Superior temporal gyrus (tissue), 1 donor: ENCODE data around the gene MTERF4.
"Not testable (repeated sequence)": the region's sequence is repeated elsewhere in the genome, so short reads cannot be mapped to it uniquely, and the experiment has no call there.

Source experiments
- DNase-seq: peaks from one replicate; pipeline ENCODE4 v3.0.0-alpha.2; 2016; ENCODE audit errors: extremely low spot score

Gene MTERF4

GRCh38 chr2:241111440-241111805 lies 9.3 kb upstream of the MTERF4 start:
- DNase-seq, result no peak

- no peak for DNase-seq
Observed at GRCh38 chr2:241110607-241111439, 8.7 kb upstream of the MTERF4 start.

- no peak for DNase-seq
Observed at GRCh38 chr2:241110089-241110606, 8.1 kb upstream of the MTERF4 start.

GRCh38 chr2:241109210-241110088 lies 7.4 kb upstream of the MTERF4 start:
- DNase-seq, result no peak

GRCh38 chr2:241108271-241109209 lies 6.5 kb upstream of the MTERF4 start:
- no peak for DNase-seq

GRCh38 chr2:241107031-241107783 lies 5.1 kb upstream of the MTERF4 start:
- no peak for DNase-seq

- DNase-seq, result no peak
Observed at GRCh38 chr2:241105641-241106040, 3.6 kb upstream of the MTERF4 start.

- DNase-seq, result not testable (repeated sequence)
Observed at GRCh38 chr2:241104611-241105010, 2.5 kb upstream of the MTERF4 start.

GRCh38 chr2:241103176-241103595 lies 1.1 kb upstream of the MTERF4 start:
- no peak for DNase-seq

- DNase-seq, result no peak
Observed at GRCh38 chr2:241099246-241099645, 2.8 kb downstream of the MTERF4 start.

- DNase-seq, result no peak
Observed at GRCh38 chr2:241096979-241097378, 5.1 kb downstream of the MTERF4 start.

- DNase-seq, result no peak
Observed at GRCh38 chr2:241095594-241096290, 6.3 kb downstream of the MTERF4 start.

GRCh38 chr2:241094924-241095420 lies 7.1 kb downstream of the MTERF4 start:
- DNase-seq, result no peak

- DNase-seq, result no peak
Observed at GRCh38 chr2:241094172-241094571, 7.9 kb downstream of the MTERF4 start.

GRCh38 chr2:241093133-241093781 lies 8.8 kb downstream of the MTERF4 start:
- DNase-seq, result not testable (repeated sequence)

- no peak for DNase-seq
Observed at GRCh38 chr2:241092677-241093076, 9.4 kb downstream of the MTERF4 start.

- DNase-seq, result no peak
Observed at GRCh38 chr2:241091734-241092445, 10.2 kb downstream of the MTERF4 start.

- DNase-seq, result no peak
Observed at GRCh38 chr2:241091201-241091600, 10.9 kb downstream of the MTERF4 start.
